Dendritic cell treated with granulocyte-macrophage colony-stimulating factor and Interleukin-4, amounts not matched to agents 40 ng/mL and 50 ng/mL, for 4 days (primary cell): ENCODE measurements around the gene ASGR2.

Experiments used
- H3K27ac Mint-ChIP-seq: one replicate; pipeline ENCODE4 v1.8.0; 2022; ENCODE audit warnings: mild to moderate bottlenecking, mixed read lengths
- H3K27me3 Mint-ChIP-seq: one replicate; pipeline ENCODE4 v1.8.0; 2022; ENCODE audit warnings: mild to moderate bottlenecking, mixed read lengths
- H3K36me3 Mint-ChIP-seq: one replicate; pipeline ENCODE4 v1.8.0; 2022; ENCODE audit warnings: low read depth, mixed read lengths
- H3K4me1 Mint-ChIP-seq: one replicate; pipeline ENCODE4 v1.8.0; 2022; ENCODE audit warnings: low read depth, mixed read lengths
- H3K4me3 Mint-ChIP-seq: one replicate; pipeline ENCODE4 v1.8.0; 2022; ENCODE audit warnings: mild to moderate bottlenecking, moderate library complexity, mixed read lengths
- H3K9me3 Mint-ChIP-seq: one replicate; pipeline ENCODE4 v1.8.0; 2022; ENCODE audit warnings: mixed read lengths
- intact Hi-C: fragments of 100-400 bp; cut with micrococcal nuclease; formaldehyde crosslinking; loops from one replicate; pipeline ENCODE4 v1.15.0; 2022

Gene ASGR2

DNA sequence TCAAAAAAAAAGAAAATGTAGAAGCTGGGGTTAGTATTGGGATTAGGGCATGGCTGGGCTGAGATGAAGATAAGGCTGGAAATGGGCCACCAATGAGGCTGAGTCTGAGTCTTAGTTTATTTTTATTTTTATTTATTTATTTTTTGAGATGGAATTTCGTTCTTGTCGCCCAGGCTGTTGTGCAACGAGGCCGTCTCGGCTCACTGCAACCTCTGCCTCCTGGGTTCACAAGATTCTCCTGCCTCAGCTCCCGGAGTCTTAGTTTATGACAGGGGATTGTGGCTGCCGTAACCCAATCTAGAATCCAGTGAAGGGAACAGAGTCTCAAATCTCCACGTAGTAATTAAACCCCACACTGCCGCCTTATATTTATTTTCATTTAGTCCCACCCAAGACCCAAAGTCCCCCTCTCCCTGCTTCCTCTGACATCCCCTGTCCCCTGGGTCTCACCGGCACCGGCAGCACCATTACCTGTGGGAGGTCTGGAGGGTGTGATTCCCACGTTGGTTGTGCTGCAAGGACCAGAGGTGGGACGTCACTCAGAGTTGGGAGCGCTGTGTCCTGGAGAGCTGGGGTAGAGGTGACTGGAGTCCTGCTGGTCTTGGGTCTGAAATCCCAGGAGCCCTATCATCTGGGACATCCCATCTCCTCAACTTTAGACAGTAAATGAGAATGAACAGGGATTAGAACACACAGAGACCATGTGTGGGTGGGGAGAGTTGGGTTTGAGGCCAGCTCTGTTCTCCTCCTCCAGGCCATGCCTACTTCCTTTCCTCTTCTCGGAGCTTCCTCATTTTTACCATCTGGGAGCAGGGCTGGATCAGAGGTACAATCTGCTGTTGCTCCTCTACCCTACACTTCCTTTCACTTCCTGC, 34.8 kb downstream of the ASGR2 start, which contains the start of gene CLEC10A:
TSS of gene CLEC10A (minus strand) at position 671 of the 875 bp plus-strand sequence. CDS start 1,439 bp downstream, outside the sequence.
- H3K36me3 Mint-ChIP-seq: peaks cover 55% of the 10 kb centered on the region
- intact Hi-C loops: loop anchor here (2.0 kb wide), 2 partner anchors 15 to 55 kb away; no protein-coding TSS in a partner anchor
- H3K4me1 Mint-ChIP-seq: peaks cover 76% of the 10 kb centered on the region
- no peaks in the 10 kb centered on the region for H3K9me3 Mint-ChIP-seq
- H3K4me3 Mint-ChIP-seq: peak within 1 kb of the TSS; percentile 84
- H3K27ac Mint-ChIP-seq: peak within 1 kb of the TSS; percentile 87
- H3K27me3 Mint-ChIP-seq: no peaks in the 10 kb centered on the region

DNA sequence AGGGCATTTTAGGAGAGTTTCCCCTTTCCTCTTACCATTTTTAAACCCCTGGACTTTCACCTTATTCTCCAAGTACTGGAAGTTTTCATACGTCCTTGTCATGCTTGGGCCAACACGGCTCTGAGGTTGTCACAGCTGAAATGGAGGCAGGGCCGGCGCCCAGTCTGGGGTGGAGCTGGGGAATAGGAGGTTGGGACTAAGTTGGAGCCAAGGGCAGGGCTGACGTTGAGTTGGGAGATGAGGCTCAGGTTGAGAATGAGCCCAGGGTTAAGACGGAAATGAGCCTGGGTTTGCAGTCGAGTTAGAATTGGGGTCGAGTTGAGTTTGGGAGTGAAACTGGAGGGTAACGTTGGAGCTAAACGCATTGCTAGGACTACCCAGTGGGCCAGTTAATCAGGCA, 35.9 kb downstream of the ASGR2 start:
- Mint-ChIP-seq H3K27ac (peak overlapping the region; percentile 87), H3K36me3 (peaks cover 66% of the 10 kb centered on the region)

DNA sequence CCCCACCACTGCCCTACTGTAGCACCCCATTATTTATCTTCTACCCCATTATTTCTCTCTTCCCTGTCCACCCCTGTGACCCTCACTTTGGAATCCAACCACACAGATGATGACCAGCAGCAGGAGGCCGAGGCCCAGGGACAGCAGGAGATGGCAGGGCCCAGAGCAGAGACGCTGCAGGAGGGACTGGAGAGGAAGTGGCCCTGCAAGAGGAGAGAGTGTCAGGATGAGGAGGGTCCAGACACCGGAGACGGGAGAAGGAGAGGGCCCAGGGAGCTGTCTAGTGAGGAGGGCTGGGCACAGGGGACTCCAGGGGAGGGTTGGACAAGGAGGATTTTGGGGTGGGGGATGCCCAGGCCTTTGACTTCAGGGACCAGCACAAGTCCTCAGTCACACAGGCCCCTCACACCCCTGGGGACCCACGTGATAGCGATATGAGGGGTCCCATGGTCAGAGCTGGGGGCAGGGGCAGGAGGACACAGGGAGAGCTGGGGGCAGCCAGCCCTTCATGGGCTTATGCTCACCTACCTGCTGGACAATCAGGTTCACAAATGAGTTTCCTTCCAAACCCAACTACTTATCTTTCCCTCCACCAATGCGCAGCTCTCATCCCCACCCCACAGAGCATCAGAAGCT, 36.6 kb downstream of the ASGR2 start:
- H3K27ac Mint-ChIP-seq: peak overlapping the region; percentile 87
- H3K9me3 Mint-ChIP-seq: no peaks in the 10 kb centered on the region
- peaks cover 69% of the 10 kb centered on the region for H3K4me1 Mint-ChIP-seq
- H3K27me3 Mint-ChIP-seq: no peaks in the 10 kb centered on the region
- H3K36me3 Mint-ChIP-seq: peaks cover 73% of the 10 kb centered on the region
- intact Hi-C loops: no loop called here
- peak overlapping the region; percentile 84 for H3K4me3 Mint-ChIP-seq

More for the DNA sequence above, 35.9 kb downstream of the ASGR2 start:
- H3K4me1 Mint-ChIP-seq: peaks cover 71% of the 10 kb centered on the region
- peak overlapping the region; percentile 84 for H3K4me3 Mint-ChIP-seq
- H3K27me3 Mint-ChIP-seq: no peaks in the 10 kb centered on the region
- H3K9me3 Mint-ChIP-seq: no peaks in the 10 kb centered on the region
- intact Hi-C loops: no loop called here

DNA sequence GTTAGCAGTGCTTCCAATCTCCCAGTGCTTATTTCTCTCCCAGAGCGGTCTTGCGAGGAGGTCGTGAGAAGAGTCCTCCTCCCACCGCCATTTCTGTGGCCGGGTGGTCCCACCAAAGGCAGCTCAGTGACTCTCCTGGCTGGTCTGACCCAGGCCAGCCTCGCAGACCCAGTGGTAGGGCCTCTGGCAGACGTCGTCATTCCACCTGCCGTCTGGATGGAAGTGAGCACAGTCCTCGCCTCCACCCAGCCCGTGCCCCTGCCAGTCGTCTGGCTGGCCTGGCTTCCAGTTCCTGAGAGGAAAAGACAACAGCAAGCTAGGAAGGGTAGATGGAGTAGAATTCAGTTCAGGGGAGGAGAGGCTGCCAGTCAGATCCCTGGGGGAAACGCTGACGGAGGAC, 39.7 kb downstream of the ASGR2 start:
- H3K27ac Mint-ChIP-seq: peak overlapping the region; percentile 29
- H3K27me3 Mint-ChIP-seq: no peaks in the 10 kb centered on the region
- H3K4me1 Mint-ChIP-seq: peaks cover 67% of the 10 kb centered on the region
- peaks cover 87% of the 10 kb centered on the region for H3K36me3 Mint-ChIP-seq
- H3K9me3 Mint-ChIP-seq: no peaks in the 10 kb centered on the region
- H3K4me3 Mint-ChIP-seq: peak overlapping the region; percentile 64
- intact Hi-C loops: no loop called here

DNA sequence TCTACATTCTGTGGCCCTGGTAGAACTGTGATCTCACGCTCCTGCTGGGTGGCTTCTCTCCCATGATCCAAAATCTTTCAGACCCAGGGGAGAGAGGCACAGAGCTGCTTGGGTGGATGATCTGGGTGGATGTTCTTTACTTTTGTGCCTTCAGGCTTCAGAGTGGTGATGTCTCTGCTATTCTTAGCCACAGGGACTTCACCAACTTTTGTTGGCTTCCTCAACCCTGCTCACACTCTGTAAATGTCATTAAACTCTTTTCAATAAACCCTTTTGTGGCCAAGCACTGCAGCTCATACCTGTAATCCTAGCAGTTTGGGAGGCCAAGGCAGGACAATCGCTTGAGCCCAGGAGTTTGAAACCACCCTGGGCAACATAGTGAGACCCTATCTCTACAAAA, 42.2 kb downstream of the ASGR2 start:
- intact Hi-C loops: no loop called here
- Mint-ChIP-seq H3K27me3 (no peaks in the 10 kb centered on the region), H3K36me3 (peaks cover 85% of the 10 kb centered on the region), H3K27ac (peak overlapping the region; percentile 62), H3K4me1 (peaks cover 49% of the 10 kb centered on the region), H3K9me3 (peaks cover 16% of the 10 kb centered on the region), H3K4me3 (no peak overlapping the region)

DNA sequence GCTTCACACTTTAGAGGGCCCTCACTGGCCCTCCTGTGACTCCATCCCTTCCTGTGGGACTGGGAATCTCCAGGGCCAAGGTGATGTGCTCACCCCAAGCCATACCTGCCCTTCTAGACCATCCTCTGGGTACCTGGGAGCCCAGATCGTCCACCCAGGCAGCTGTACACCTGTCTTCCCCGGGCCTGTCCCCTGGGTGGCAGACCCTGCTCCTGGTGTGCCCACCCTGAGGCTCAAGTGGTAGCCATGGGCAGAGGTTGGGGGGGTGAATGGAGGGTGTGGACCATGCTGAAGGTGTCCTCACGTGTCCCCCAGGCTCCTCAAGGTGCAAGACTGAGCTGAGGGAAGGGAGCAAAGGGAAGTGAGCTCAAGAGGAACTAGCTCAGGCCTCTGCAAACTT, 43.9 kb downstream of the ASGR2 start:
- H3K4me3 Mint-ChIP-seq: no peak overlapping the region
- H3K9me3 Mint-ChIP-seq: peaks cover 16% of the 10 kb centered on the region
- peak overlapping the region; percentile 62 for H3K27ac Mint-ChIP-seq
- peaks cover 85% of the 10 kb centered on the region for H3K36me3 Mint-ChIP-seq
- intact Hi-C loops: no loop called here
- peaks cover 48% of the 10 kb centered on the region for H3K4me1 Mint-ChIP-seq
- no peaks in the 10 kb centered on the region for H3K27me3 Mint-ChIP-seq

DNA sequence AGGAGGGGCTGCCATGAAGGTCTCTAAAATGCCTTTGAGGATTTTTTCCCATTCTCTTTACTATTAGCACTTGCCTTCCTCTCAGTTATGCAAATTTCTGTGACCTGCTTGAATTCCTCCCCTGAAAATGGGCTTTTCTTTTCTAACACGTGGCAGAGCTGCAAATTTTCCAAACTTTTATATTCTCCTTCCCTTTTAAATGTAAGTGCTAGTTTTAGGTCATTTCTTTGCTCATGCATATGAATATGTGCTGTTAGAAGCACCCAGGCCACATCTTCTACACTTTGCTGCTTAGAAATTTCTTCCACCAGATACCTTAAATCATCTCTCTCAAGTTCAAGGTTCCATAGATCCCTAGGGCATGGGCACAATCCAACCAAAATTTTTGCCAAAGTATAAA, 46.4 kb downstream of the ASGR2 start:
- no peak overlapping the region for H3K4me3 Mint-ChIP-seq
- no peak overlapping the region for H3K27ac Mint-ChIP-seq
- no peaks in the 10 kb centered on the region for H3K27me3 Mint-ChIP-seq
- peaks cover 85% of the 10 kb centered on the region for H3K36me3 Mint-ChIP-seq
- peaks cover 57% of the 10 kb centered on the region for H3K4me1 Mint-ChIP-seq
- intact Hi-C loops: no loop called here
- peaks cover 16% of the 10 kb centered on the region for H3K9me3 Mint-ChIP-seq

DNA sequence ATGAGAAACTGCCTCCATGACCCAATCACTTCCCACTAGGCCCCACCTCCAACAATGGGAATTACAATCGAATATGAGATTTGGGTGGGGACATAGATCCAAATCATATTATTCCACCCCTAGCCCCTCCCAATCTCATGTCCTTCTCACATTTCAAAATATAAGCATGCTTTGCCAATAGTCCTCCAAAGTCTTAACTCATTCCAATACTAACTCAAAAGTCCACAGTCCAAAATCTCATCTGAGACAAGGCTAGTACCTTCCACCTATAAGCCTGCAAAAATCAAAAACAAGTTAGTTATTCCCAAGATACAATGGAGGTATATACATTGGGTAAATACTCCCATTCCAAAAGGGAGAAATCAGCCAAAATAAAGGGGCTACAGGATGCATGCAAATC, 47.4 kb downstream of the ASGR2 start:
- peaks cover 16% of the 10 kb centered on the region for H3K9me3 Mint-ChIP-seq
- peaks cover 55% of the 10 kb centered on the region for H3K4me1 Mint-ChIP-seq
- H3K36me3 Mint-ChIP-seq: peaks cover 89% of the 10 kb centered on the region
- H3K4me3 Mint-ChIP-seq: no peak overlapping the region
- no peak overlapping the region for H3K27ac Mint-ChIP-seq
- no peaks in the 10 kb centered on the region for H3K27me3 Mint-ChIP-seq
- intact Hi-C loops: no loop called here

DNA sequence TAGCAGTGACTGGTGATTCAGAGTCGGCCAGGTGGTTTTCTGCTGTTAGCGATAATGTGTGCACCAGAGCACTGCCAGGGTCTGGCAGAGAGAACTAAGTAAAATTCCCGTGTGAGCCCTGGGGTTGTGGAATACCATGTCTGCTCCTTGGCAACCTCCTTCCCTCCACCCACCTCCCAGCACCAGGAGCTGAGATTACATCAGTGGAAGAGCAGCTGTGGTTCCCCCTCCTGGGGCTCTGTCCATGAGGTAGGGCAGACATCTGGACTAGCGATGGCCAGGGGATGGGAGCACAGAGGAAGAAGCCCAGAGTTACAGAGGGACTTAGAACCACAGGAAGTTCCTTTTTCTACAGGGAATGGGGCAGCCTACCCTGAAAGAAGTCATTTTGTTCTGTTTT, 50.4 kb downstream of the ASGR2 start:
- H3K4me3 Mint-ChIP-seq: no peak overlapping the region
- peaks cover 55% of the 10 kb centered on the region for H3K4me1 Mint-ChIP-seq
- H3K9me3 Mint-ChIP-seq: peaks cover 15% of the 10 kb centered on the region
- H3K27me3 Mint-ChIP-seq: no peaks in the 10 kb centered on the region
- intact Hi-C loops: no loop called here
- peaks cover 82% of the 10 kb centered on the region for H3K36me3 Mint-ChIP-seq
- peak overlapping the region; percentile 31 for H3K27ac Mint-ChIP-seq

DNA sequence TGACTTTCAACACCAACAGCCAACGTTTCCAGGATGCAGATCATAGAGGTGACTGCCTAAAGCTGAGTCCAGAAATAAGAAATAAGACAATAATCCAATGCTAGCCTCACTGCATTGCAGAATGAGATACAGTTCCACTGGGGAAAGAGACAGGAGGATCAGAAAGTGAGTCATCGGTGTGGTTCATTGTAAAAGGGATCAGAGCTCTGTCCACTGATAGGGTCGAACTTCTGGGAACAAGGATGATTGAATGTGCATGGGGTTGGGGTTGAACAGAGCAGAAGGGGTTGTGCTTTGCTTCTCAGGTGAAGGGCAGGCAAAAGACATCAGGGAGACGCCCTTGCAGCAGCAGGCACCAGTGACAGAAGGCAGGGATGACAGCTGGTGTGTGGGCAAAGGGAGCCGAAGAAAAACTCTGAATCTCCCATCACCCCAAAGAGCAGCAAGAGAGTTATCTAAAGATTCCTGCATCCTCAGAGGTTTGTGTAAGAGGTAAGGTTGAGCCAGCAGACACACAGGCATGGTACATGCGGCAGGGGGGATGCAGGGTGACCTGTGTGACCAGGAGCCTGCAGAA, 51.0 kb downstream of the ASGR2 start:
- Mint-ChIP-seq H3K4me1 (peaks cover 62% of the 10 kb centered on the region), H3K4me3 (no peak overlapping the region), H3K27me3 (no peaks in the 10 kb centered on the region), H3K27ac (no peak overlapping the region), H3K36me3 (peaks cover 76% of the 10 kb centered on the region), H3K9me3 (peaks cover 8% of the 10 kb centered on the region)
- intact Hi-C loops: no loop called here

DNA sequence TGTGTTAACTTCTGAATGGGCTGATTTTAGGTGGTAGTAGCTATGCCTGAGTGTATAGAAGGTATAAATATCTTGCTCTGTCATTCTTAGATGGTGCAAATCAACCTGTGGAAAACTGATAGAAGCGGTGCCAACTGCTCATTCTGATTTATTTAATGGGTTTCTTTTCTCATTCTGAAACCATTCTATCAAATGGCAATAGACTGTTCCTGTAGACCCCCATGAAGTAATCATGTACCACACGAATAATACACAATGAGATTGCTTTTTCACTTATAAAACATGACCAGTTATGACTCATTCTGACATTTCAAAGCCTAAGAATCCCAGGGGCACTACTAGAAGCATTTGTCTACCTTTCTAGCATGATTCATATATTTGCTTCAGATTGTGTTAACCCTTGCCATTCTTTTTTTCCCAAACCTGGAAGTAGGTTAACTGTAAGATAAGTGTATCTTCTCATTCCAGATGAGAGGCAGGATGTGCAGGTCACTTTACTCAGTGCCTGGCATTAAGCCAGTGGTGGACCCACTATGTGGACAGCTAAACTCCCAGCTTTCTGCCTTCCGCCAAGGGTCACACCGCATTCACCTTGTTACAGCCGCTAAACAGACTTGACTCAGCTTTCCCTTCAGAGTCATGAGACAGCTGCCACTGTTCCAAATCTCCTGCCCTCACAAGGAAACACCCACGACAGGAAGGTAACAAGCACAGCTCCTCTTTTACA, 54.3 kb downstream of the ASGR2 start:
- Mint-ChIP-seq H3K4me3 (no peak overlapping the region), H3K27ac (no peak overlapping the region), H3K27me3 (no peaks in the 10 kb centered on the region), H3K36me3 (peaks cover 50% of the 10 kb centered on the region), H3K9me3 (no peaks in the 10 kb centered on the region), H3K4me1 (peaks cover 47% of the 10 kb centered on the region)
- intact Hi-C loops: no loop called here

DNA sequence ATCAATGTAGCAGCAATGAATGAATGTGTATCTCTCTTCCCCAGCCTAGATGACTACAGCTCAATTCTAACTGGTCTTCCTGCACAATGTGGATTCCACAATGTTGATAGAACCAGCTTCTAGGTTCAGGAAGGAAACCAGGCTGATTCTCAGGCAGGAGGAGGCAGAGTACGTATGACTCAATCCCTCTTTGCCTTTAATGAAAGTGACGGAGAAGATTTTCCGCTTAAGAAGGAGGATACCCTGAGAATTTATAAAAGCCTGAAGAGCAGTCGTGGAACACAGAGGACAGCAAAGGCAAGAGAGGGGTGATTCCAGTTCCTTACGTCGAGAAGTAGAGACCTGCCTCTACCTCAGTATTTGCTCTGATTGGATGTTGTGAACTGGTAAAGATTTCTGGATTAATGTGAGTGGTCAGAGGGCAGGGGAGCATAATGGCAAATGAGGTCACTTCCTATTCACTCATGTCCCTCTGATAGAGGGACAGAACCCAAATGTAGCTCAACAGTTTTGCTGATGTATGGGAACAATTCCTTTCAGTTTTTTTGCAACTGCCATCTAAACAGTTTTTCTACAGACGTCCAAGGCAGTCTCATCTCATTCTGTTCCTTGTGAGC, 55.7 kb downstream of the ASGR2 start:
- peak overlapping the region; percentile 12 for H3K27ac Mint-ChIP-seq
- no peak overlapping the region for H3K4me3 Mint-ChIP-seq
- peaks cover 43% of the 10 kb centered on the region for H3K4me1 Mint-ChIP-seq
- intact Hi-C loops: no loop called here
- no peaks in the 10 kb centered on the region for H3K27me3 Mint-ChIP-seq
- H3K9me3 Mint-ChIP-seq: no peaks in the 10 kb centered on the region
- H3K36me3 Mint-ChIP-seq: peaks cover 37% of the 10 kb centered on the region

DNA sequence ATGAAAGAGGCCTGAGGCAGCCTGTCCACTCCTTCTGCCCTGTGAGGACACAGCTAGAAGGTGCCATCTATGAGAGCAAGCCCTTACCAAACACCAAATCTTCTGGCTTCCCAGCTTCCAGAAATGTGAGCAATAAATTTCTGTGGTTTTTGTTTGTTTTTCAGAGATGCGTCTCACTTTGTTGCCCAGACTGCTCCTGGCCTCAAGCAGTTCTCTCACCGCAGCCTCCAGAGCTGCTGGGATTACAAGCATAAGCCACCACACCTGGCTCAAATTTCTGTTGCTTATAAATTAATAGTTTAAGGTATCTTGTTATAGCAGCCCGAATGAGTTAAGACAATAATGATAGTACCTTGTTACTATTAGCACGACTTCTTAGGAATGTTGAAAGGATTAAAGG, 58.2 kb downstream of the ASGR2 start:
- no peaks in the 10 kb centered on the region for H3K27me3 Mint-ChIP-seq
- intact Hi-C loops: no loop called here
- no peak overlapping the region for H3K27ac Mint-ChIP-seq
- peaks cover 32% of the 10 kb centered on the region for H3K4me1 Mint-ChIP-seq
- H3K36me3 Mint-ChIP-seq: peaks cover 11% of the 10 kb centered on the region
- no peak overlapping the region for H3K4me3 Mint-ChIP-seq
- H3K9me3 Mint-ChIP-seq: no peaks in the 10 kb centered on the region
